HL-60 (cell line): ENCODE data around the gene ITGB3BP.

Source experiments
- CTCF ChIP-seq: IDR thresholded peaks from one replicate; pipeline ENCODE4 v1.5.1; 2011; ENCODE audit warnings: low read length, control low read depth, inconsistent platforms; ENCODE audit not compliant: insufficient read depth
- GABPA ChIP-seq: IDR thresholded peaks from 2 replicates; pipeline ENCODE4 v1.6.1; 2012; ENCODE audit warnings: low read depth
- POLR2AphosphoS5 ChIP-seq: IDR thresholded peaks from 2 replicates; pipeline ENCODE4 v1.6.1; 2012; ENCODE audit warnings: low read depth

- no peak for TF ChIP-seq CTCF
- TF ChIP-seq POLR2AphosphoS5 = no peak
- TF ChIP-seq GABPA = no peak
Measured at GRCh38 chr1:63405021-63405420, 118.0 kb downstream of the ITGB3BP start.
